Thyroid gland (tissue), 4 donors: ENCODE results near the gene GPX7. TPM values are rescaled to one million over a fixed set of nuclear protein-coding genes. Genes with fewer than 3 reads are reported as not detected.

ENCODE experiments used
- DNase-seq, 2 donors: peaks; one replicate each; pipeline ENCODE4 v3.0.0-alpha.2; 2019
- H3K27ac ChIP-seq, 3 donors: fragments of 200-600 bp; sonication (generic); 1 replicate in 2 of 3; 2 replicates in 1 of 3; pipeline ENCODE4 v1.5.1; 2016 to 2019; ENCODE audit warnings: mild to moderate bottlenecking in 1 of 3, moderate library complexity in 1 of 3
- H3K27me3 ChIP-seq: fragments of 200-600 bp; sonication (generic); one replicate; pipeline ENCODE4 v1.5.1; 2019
- H3K36me3 ChIP-seq, 2 donors: fragments of 200-600 bp; sonication (generic); one replicate each; pipeline ENCODE4 v1.5.1; 2016 to 2019
- H3K4me1 ChIP-seq, 2 donors: fragments of 200-600 bp; sonication (generic); one replicate each; pipeline ENCODE4 v1.5.1; 2017 to 2019
- H3K4me3 ChIP-seq, 3 donors: fragments of 200-600 bp; sonication (generic); replicated peaks in 1 of 3; 1 replicate in 2 of 3; 2 replicates in 1 of 3; pipeline ENCODE4 v1.5.1; 2016; ENCODE audit warnings: mild to moderate bottlenecking in 1 of 3
- H3K9me3 ChIP-seq: fragments of 200-600 bp; sonication (generic); one replicate; pipeline ENCODE4 v1.5.1; 2017
- CTCF ChIP-seq, 6 experiments: fragments of 200-600 bp in 3 of 6; fragments of 450-650 bp in 3 of 6; sonication (generic) in 3 of 6; IDR thresholded peaks; one replicate each; pipeline ENCODE4 v1.5.1; 2016 to 2019; ENCODE audit warnings: antibody characterized with exemption in 6 of 6, mild to moderate bottlenecking in 2 of 6, inconsistent platforms in 1 of 6, moderate library complexity in 1 of 6
- POLR2A ChIP-seq, 2 donors: fragments of 450-650 bp; IDR thresholded peaks; one replicate each; pipeline ENCODE4 v1.6.1; 2017; ENCODE audit warnings: antibody characterized with exemption in 2 of 2, mild to moderate bottlenecking in 2 of 2, moderate library complexity in 1 of 2
- WGBS, 2 donors: methylation state at CpG; one replicate each; pipeline ENCODE4 v1.1.5; 2017; 5-methylcytosine and 5-hydroxymethylcytosine counted together
- intact Hi-C: fragments of 100-400 bp; cut with DNase I; formaldehyde crosslinking; loops from one replicate; pipeline ENCODE4 v1.15.1; 2023
- total RNA-seq, 4 donors: library from RNA; depleted of rRNA; stranded (reverse); fragments of >200 nt; gene quantifications; one replicate each; pipeline ENCODE4 v1.2.3, GENCODE V29; 2016

Gene GPX7
- total RNA-seq, 4 donors from 2014 or later: 15.7 to 77.9 (median 32.1) TPM

- Histone ChIP-seq H3K36me3 (no peaks in the 10 kb centered on the region), H3K27ac (no peak overlapping the region), H3K4me1 (peaks cover 0 to 10% of the 10 kb centered on the region in 2 donors), H3K4me3 (no peak overlapping the region), H3K9me3 (no peaks in the 10 kb centered on the region), H3K27me3 (no peaks in the 10 kb centered on the region)
- 56 to 73% methylated on average over 2 of the region's 2 CpGs for WGBS, 2 donors
- intact Hi-C loops: no loop called here
- TF ChIP-seq POLR2A (IDR thresholded peaks at IDR 0.05): no peak
- no peak for TF ChIP-seq CTCF (IDR thresholded peaks at IDR 0.05)
- no peak for DNase-seq
These were observed 11.6 kb downstream of the GPX7 start for GRCh38 chr1:52613636-52614373.

GRCh38 chr1:52614671-52615070 is 12.5 kb downstream of the GPX7 start:
- Histone ChIP-seq H3K27me3 (no peaks in the 10 kb centered on the region), H3K4me1 (peaks cover 0 to 10% of the 10 kb centered on the region in 2 donors), H3K4me3 (no peak overlapping the region), H3K27ac (no peak overlapping the region), H3K36me3 (no peaks in the 10 kb centered on the region), H3K9me3 (no peaks in the 10 kb centered on the region)
- TF ChIP-seq POLR2A (IDR thresholded peaks at IDR 0.05) (no peak), CTCF (IDR thresholded peaks at IDR 0.05) (no peak)
- WGBS, 2 donors: 54 to 63% methylated on average over 5 of the region's 5 CpGs
- intact Hi-C loops: no loop called here
- DNase-seq: peak; percentile 52 to 54

GRCh38 chr1:52615489-52616042 is 13.4 kb downstream of the GPX7 start:
- no peaks in the 10 kb centered on the region for H3K9me3 ChIP-seq
- H3K27me3 ChIP-seq: no peaks in the 10 kb centered on the region
- no peak overlapping the region for H3K4me3 ChIP-seq
- peaks cover 0 to 10% of the 10 kb centered on the region in 2 donors for H3K4me1 ChIP-seq
- intact Hi-C loops: no loop called here
- 76 to 88% methylated on average over 5 of the region's 5 CpGs for WGBS, 2 donors
- no peak for TF ChIP-seq CTCF (IDR thresholded peaks at IDR 0.05)
- H3K36me3 ChIP-seq: no peaks in the 10 kb centered on the region
- DNase-seq: no peak
- no peak overlapping the region for H3K27ac ChIP-seq

GRCh38 chr1:52621950-52622349 is 19.8 kb downstream of the GPX7 start:
- TF ChIP-seq POLR2A (IDR thresholded peaks at IDR 0.05): no peak
- no peaks in the 10 kb centered on the region for H3K36me3 ChIP-seq
- WGBS, 2 donors: 96 to 99% methylated on average over 2 of the region's 2 CpGs
- no peak for DNase-seq
- H3K9me3 ChIP-seq: no peaks in the 10 kb centered on the region
- no peaks in the 10 kb centered on the region for H3K27me3 ChIP-seq
- H3K4me3 ChIP-seq: no peak overlapping the region
- intact Hi-C loops: no loop called here
- no peak overlapping the region for H3K27ac ChIP-seq
- no peaks in the 10 kb centered on the region for H3K4me1 ChIP-seq

- Histone ChIP-seq H3K4me1 (peaks cover 0 to under 1% of the 10 kb centered on the region in 2 donors), H3K9me3 (no peaks in the 10 kb centered on the region), H3K27me3 (no peaks in the 10 kb centered on the region), H3K27ac (no peak overlapping the region), H3K36me3 (no peaks in the 10 kb centered on the region), H3K4me3 (no peak overlapping the region)
- intact Hi-C loops: no loop called here
- WGBS, 2 donors: 95 to 97% methylated on average over 3 of the region's 3 CpGs
- no peak for DNase-seq
- no peak for TF ChIP-seq CTCF (IDR thresholded peaks at IDR 0.05)
- no peak for TF ChIP-seq POLR2A (IDR thresholded peaks at IDR 0.05)
These were observed 21.6 kb downstream of the GPX7 start for GRCh38 chr1:52623812-52624211.
